ENCODE measurements around the gene SPATA22.
"Not testable (repeated sequence)": the region's sequence is repeated elsewhere in the genome, so short reads cannot be mapped to it uniquely, and the experiment has no call there.

Gene SPATA22, protein sequence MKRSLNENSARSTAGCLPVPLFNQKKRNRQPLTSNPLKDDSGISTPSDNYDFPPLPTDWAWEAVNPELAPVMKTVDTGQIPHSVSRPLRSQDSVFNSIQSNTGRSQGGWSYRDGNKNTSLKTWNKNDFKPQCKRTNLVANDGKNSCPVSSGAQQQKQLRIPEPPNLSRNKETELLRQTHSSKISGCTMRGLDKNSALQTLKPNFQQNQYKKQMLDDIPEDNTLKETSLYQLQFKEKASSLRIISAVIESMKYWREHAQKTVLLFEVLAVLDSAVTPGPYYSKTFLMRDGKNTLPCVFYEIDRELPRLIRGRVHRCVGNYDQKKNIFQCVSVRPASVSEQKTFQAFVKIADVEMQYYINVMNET

DNA sequence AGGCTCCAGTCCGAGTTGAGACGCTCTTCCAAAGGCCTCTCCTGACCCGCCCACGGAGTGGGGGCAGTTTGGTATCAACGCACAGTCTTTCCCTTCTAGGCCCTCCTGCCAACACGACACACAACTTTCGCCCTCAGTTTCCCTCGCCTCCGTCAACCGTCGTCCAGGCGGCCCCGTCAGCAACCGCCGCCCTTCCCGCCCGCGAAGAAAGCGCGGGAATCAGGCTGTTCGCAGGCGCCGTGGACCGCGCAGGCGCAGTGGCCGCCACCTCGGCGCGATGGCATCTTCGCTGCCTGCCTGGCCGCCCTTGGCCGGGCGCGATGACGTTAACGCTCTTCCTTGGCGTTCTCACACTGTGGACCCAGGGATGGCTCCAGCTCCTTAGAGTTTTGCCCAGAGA lies at the start of gene SPATA22:
TSS of gene SPATA22 (minus strand) at position 221 of the 400 bp plus-strand sequence. CDS start 2,494 bp downstream, outside the sequence.
- peaks cover 6% of the 10 kb centered on the region for H3K4me1 ChIP-seq (ENCODE audit: control insufficient read depth, insufficient read depth, low read length)
- no peaks in the 10 kb centered on the region for H3K27me3 ChIP-seq (ENCODE audit: control insufficient read depth, insufficient read depth, low read length)
- no peak within 1 kb of the TSS for H3K9ac ChIP-seq (ENCODE audit: low read depth, low read length)
- H3K4me3 ChIP-seq (ENCODE audit: low read depth, low read length): no peak within 1 kb of the TSS
- no peaks in the 10 kb centered on the region for H3K36me3 ChIP-seq (ENCODE audit: control insufficient read depth, insufficient read depth, low read length)
- H3K9me3 ChIP-seq (ENCODE audit: control insufficient read depth, insufficient read depth, low read length): no peaks in the 10 kb centered on the region

DNA sequence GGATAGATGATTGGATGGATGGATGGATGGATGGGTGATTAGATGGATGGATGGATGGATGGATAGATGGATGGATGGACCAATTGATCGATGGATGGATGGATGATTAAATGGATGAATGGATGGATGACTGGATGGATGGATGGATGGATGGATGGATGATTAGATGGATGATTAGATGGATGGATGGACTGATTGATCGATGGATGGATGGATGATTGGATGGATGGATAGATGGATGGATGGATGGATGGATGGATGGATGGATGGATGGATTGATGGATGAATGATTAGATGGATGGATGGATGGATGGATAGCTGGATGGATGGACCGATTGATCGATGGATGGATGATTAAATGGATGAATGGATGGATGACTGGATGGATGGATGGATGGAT lies 47.9 kb upstream of the SPATA22 start:
- H3K4me3 ChIP-seq (ENCODE audit: low read depth, low read length); H3K9me3 ChIP-seq (ENCODE audit: control insufficient read depth, insufficient read depth, low read length); H3K36me3 ChIP-seq (ENCODE audit: control insufficient read depth, insufficient read depth, low read length); H3K4me1 ChIP-seq (ENCODE audit: control insufficient read depth, insufficient read depth, low read length); H3K27me3 ChIP-seq (ENCODE audit: control insufficient read depth, insufficient read depth, low read length); H3K9ac ChIP-seq (ENCODE audit: low read depth, low read length): not testable (repeated sequence)

DNA sequence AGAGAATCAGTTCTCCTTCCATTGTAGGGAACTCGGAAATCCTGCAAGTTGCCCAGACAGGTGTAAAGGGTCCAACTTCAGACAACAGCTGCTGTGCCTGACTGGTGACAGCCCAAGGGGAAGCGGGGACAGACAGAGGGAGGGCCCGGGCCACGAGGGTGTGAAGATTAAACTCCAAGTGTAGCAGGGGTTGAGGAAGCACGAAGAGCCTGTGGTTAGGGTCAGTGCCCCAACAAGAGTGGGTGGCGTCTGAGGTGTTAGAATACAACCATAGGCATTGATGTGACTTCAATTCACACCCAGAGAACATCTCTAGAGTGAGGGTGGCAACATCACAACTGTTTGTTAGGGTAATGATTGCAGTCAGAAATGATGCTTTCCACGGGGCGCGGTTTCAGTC lies 43.3 kb upstream of the SPATA22 start:
- H3K4me3 ChIP-seq (ENCODE audit: low read depth, low read length): no peak overlapping the region
- H3K4me1 ChIP-seq (ENCODE audit: control insufficient read depth, insufficient read depth, low read length): peaks cover 19% of the 10 kb centered on the region
- H3K27me3 ChIP-seq (ENCODE audit: control insufficient read depth, insufficient read depth, low read length): no peaks in the 10 kb centered on the region
- H3K9me3 ChIP-seq (ENCODE audit: control insufficient read depth, insufficient read depth, low read length): no peaks in the 10 kb centered on the region
- no peaks in the 10 kb centered on the region for H3K36me3 ChIP-seq (ENCODE audit: control insufficient read depth, insufficient read depth, low read length)
- H3K9ac ChIP-seq (ENCODE audit: low read depth, low read length): no peak overlapping the region

DNA sequence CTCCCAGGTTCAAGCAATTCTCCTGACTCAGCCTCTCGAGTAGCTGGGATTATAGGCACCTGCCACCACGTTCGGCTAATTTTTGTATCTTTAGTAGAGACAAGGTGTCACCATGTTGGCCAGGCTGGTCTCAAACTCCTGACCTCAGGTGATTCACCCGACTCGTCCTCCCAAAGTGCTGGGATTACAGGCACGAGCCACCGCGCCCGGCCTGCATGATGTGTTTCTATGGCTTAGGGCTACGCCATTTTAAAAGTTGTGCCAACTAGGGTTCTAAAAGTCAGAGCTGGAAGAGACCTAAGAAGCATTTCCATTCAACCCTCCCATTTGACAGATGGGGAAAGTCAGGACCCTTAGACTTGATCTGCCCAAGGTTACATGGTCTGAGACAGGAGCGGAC lies 42.5 kb upstream of the SPATA22 start:
- not testable (repeated sequence) for H3K4me3 ChIP-seq (ENCODE audit: low read depth, low read length)

DNA sequence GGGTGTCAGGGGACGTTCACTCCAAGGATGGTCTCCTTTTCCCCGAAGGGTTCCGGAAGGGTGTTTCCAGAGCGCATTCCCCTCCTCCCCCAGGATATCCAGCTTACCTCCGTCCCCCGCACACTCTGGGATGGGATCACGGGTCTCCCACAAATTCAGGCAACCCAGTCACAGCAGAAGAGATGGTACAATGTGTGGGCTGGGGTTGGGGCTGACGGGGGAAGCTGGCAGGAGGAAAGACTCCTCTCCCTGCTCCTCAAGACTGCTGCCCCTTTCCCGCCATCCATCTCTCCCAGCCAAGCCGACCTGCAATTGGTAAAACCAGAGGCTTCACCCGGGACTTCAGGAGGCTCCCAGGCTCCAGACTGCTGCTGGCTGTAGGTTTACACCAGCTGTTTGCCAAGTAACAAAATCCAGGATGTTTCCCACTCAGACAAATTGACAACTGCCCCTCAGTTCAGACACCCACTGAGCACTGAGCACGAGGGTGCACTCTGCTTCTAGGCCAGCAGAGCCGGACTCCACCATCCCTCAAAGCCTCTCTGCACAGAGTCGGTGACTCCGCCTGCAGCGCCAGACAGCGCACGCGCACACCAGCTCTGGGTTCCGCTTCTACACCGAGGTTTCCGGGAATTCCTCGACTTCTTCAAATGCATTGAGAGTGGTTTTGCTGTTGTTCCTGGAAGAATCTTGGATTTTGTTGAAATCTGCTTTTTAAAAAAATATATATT lies 41.9 kb upstream of the SPATA22 start:
- H3K4me3 ChIP-seq (ENCODE audit: low read depth, low read length): no peak overlapping the region

More for the DNA sequence above, 42.5 kb upstream of the SPATA22 start:
- H3K36me3 ChIP-seq (ENCODE audit: control insufficient read depth, insufficient read depth, low read length); H3K27me3 ChIP-seq (ENCODE audit: control insufficient read depth, insufficient read depth, low read length); H3K9me3 ChIP-seq (ENCODE audit: control insufficient read depth, insufficient read depth, low read length); H3K9ac ChIP-seq (ENCODE audit: low read depth, low read length): not testable (repeated sequence)
- peaks cover 19% of the 10 kb centered on the region for H3K4me1 ChIP-seq (ENCODE audit: control insufficient read depth, insufficient read depth, low read length)

DNA sequence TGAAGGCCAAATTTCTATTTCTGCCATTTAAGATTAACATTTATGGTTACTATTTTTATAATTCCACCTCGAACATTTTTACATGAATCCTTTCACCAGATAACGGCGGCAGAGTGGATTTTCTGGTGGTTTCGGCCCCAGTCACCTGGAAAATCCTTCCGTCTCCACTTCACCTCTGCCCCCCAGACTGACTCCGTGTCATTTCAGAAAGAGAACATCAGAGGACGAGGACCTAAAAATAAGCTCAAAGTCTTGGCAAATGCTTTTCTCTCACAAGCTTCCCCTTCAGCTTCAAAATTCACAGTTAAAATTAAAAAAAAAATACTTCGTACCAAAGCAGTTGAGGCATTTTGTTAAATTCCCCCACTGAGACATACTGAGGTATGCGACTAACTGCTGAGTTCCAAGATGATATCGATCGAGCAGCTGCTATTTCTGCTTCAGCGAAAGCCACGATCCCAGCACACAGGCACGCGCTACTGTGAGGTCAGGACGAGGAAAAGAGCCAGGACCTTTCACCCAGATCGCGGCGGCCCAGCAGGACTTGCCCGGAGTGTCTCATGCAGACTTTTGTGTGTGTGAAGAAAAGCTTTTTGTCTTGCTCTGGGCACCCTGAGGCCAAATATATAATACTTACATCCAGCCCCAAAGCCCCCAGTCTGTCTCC lies 41.0 kb upstream of the SPATA22 start:
- Histone ChIP-seq H3K4me3 (ENCODE audit: low read depth, low read length) (no peak overlapping the region), H3K4me1 (ENCODE audit: control insufficient read depth, insufficient read depth, low read length) (peaks cover 19% of the 10 kb centered on the region)

More for the DNA sequence above, 41.9 kb upstream of the SPATA22 start:
- Histone ChIP-seq H3K36me3 (ENCODE audit: control insufficient read depth, insufficient read depth, low read length) (no peaks in the 10 kb centered on the region), H3K9ac (ENCODE audit: low read depth, low read length) (no peak overlapping the region), H3K27me3 (ENCODE audit: control insufficient read depth, insufficient read depth, low read length) (no peaks in the 10 kb centered on the region), H3K4me1 (ENCODE audit: control insufficient read depth, insufficient read depth, low read length) (peaks cover 19% of the 10 kb centered on the region), H3K9me3 (ENCODE audit: control insufficient read depth, insufficient read depth, low read length) (no peaks in the 10 kb centered on the region)

DNA sequence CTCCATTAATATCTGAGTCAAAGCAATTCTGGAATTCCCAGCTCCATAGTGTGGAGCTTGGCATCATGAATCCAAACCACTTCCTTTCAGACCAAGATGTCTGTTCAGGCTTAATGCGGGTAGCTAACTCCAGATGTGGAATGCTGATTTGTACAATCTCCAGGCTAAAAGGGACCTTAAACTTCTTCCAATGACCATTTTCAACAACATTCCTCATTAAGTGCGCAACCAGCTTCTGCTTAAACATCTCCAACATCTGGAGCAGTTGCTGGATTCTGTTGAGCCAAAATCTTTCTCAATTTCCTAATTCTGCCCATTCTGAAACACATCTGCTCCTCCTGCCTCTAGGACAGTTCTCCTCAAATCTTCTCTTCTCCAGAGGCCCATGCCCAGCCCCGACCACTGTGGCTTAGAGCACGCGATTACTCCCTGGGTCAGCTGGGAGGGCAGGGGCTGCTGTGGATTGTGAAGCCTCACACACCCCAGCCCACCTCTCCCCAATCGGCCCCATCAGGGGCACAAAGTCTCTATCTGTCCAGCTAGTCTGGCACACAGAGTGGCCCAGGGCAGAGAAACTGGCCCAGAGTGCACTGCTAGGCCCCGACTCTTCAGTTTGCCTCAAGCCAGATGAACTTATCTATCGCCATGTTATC lies 40.4 kb upstream of the SPATA22 start:
- Histone ChIP-seq H3K9ac (ENCODE audit: low read depth, low read length) (no peak overlapping the region), H3K9me3 (ENCODE audit: control insufficient read depth, insufficient read depth, low read length) (no peaks in the 10 kb centered on the region), H3K4me3 (ENCODE audit: low read depth, low read length) (no peak overlapping the region), H3K36me3 (ENCODE audit: control insufficient read depth, insufficient read depth, low read length) (no peaks in the 10 kb centered on the region), H3K4me1 (ENCODE audit: control insufficient read depth, insufficient read depth, low read length) (peaks cover 19% of the 10 kb centered on the region), H3K27me3 (ENCODE audit: control insufficient read depth, insufficient read depth, low read length) (no peaks in the 10 kb centered on the region)

More for the DNA sequence above, 41.0 kb upstream of the SPATA22 start:
- no peaks in the 10 kb centered on the region for H3K27me3 ChIP-seq (ENCODE audit: control insufficient read depth, insufficient read depth, low read length)
- no peaks in the 10 kb centered on the region for H3K9me3 ChIP-seq (ENCODE audit: control insufficient read depth, insufficient read depth, low read length)
- H3K36me3 ChIP-seq (ENCODE audit: control insufficient read depth, insufficient read depth, low read length): no peaks in the 10 kb centered on the region
- H3K9ac ChIP-seq (ENCODE audit: low read depth, low read length): no peak overlapping the region

DNA sequence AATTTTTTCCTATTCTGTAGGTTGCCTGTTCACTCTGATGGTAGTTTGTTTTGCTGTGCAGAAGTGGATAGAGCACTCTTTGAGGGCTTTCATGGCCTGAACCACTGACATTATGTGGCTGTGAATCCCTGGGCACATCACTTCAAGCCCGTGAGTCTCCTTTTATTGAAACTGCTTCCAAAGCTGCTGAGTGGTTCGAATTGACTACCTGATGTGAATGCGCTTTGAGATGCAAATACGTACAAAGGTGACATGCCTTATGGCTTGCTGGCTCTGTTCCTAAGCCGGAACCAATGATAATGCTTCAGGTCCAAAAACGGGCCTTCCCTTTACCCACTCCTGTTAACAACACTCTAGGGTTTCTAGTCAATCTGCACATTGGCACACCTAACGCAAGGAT lies 38.5 kb upstream of the SPATA22 start:
- Histone ChIP-seq H3K9me3 (ENCODE audit: control insufficient read depth, insufficient read depth, low read length) (no peaks in the 10 kb centered on the region), H3K27me3 (ENCODE audit: control insufficient read depth, insufficient read depth, low read length) (no peaks in the 10 kb centered on the region), H3K4me1 (ENCODE audit: control insufficient read depth, insufficient read depth, low read length) (peaks cover 19% of the 10 kb centered on the region), H3K36me3 (ENCODE audit: control insufficient read depth, insufficient read depth, low read length) (no peaks in the 10 kb centered on the region), H3K4me3 (ENCODE audit: low read depth, low read length) (no peak overlapping the region), H3K9ac (ENCODE audit: low read depth, low read length) (no peak overlapping the region)

DNA sequence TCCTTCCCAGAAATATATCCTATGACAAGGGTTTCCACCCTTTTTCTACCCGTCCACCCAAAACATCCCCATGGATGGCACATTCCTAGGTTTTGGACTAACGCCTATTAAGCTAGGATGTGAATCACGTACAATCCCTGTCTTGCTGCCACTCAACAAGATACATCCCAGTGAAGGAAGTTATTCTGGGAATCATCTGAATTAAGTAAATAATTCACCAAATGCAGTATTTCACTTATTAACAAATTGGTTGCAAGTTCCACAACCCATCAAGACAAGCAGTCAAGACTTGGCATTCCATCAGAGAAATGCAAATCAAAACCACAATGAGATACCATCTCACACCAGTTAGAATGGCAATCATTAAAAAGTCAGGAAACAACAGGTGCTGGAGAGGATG lies 36.2 kb upstream of the SPATA22 start:
- Histone ChIP-seq H3K9ac (ENCODE audit: low read depth, low read length) (no peak overlapping the region), H3K9me3 (ENCODE audit: control insufficient read depth, insufficient read depth, low read length) (no peaks in the 10 kb centered on the region), H3K4me1 (ENCODE audit: control insufficient read depth, insufficient read depth, low read length) (peaks cover 15% of the 10 kb centered on the region), H3K4me3 (ENCODE audit: low read depth, low read length) (no peak overlapping the region), H3K36me3 (ENCODE audit: control insufficient read depth, insufficient read depth, low read length) (no peaks in the 10 kb centered on the region), H3K27me3 (ENCODE audit: control insufficient read depth, insufficient read depth, low read length) (no peaks in the 10 kb centered on the region)

DNA sequence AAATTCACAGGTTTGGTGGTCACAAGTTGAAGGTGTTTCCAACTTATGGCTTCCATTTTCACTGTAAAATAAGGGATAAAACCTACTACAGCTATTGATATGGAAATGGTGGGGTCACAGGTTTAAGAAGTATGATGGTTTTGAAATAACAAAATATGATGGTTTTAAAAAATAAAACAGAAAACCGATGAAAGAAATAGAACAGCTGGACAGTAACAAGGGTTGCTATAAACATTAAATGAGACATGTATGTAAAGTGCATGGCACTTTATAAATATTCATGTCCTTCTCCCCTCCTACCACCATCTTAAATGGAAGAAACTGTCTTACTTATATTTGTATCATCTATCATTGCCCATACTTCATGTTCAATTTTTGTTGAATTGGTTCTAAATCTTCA lies 35.5 kb upstream of the SPATA22 start:
- H3K4me1 ChIP-seq (ENCODE audit: control insufficient read depth, insufficient read depth, low read length): peaks cover 9% of the 10 kb centered on the region
- no peaks in the 10 kb centered on the region for H3K36me3 ChIP-seq (ENCODE audit: control insufficient read depth, insufficient read depth, low read length)
- H3K9ac ChIP-seq (ENCODE audit: low read depth, low read length): no peak overlapping the region
- no peaks in the 10 kb centered on the region for H3K27me3 ChIP-seq (ENCODE audit: control insufficient read depth, insufficient read depth, low read length)
- no peaks in the 10 kb centered on the region for H3K9me3 ChIP-seq (ENCODE audit: control insufficient read depth, insufficient read depth, low read length)
- no peak overlapping the region for H3K4me3 ChIP-seq (ENCODE audit: low read depth, low read length)

DNA sequence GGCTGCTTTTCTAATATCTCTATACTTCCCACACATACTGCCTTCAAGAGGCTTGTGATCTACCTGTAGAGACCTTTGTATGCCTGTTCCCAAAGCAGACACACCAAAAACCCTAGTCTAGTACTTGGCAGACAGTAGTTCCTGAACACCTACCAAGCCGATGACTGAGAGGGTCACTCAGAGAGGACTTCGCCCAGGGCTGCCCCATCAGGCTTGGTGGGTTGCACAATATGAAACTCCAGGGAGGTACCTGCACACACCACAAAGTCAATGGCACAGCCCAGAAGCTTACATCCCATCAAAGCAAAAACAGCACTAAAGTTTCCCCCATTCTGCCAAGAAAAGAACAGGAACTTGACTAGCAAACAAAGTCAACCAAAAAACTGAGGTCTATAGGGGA lies 34.4 kb upstream of the SPATA22 start:
- H3K9ac ChIP-seq (ENCODE audit: low read depth, low read length): no peak overlapping the region
- peaks cover 9% of the 10 kb centered on the region for H3K4me1 ChIP-seq (ENCODE audit: control insufficient read depth, insufficient read depth, low read length)
- H3K27me3 ChIP-seq (ENCODE audit: control insufficient read depth, insufficient read depth, low read length): no peaks in the 10 kb centered on the region
- H3K4me3 ChIP-seq (ENCODE audit: low read depth, low read length): no peak overlapping the region
- H3K9me3 ChIP-seq (ENCODE audit: control insufficient read depth, insufficient read depth, low read length): no peaks in the 10 kb centered on the region
- no peaks in the 10 kb centered on the region for H3K36me3 ChIP-seq (ENCODE audit: control insufficient read depth, insufficient read depth, low read length)

Data from iPS-15b (cell line).